IMR-90 (cell line): ENCODE results near the gene SESN1. TPM values are rescaled to one million over a fixed set of nuclear protein-coding genes. Genes with fewer than 3 reads are reported as not detected.

Experiments used
- ATAC-seq: fragments of 200-7000 bp; cut with Tn5 transposase; 2 replicates; pipeline ENCODE4 v1.9.1; 2020; ENCODE audit warnings: low read depth, mild to moderate bottlenecking, moderate library complexity
- BruUV-seq: library from RNA; stranded (reverse); fragments of 400-500 nt; replicated peaks from 2 replicates; lab custom pipeline; 2021; lab: Mats Ljungman, UMichigan
- CTCF ChIA-PET: fragments of 300-600 bp; formaldehyde crosslinking; extraction: SDS; loops from one replicate; lab custom pipeline; 2021; ENCODE audit warnings: antibody characterized with exemption; lab: Yijun Ruan, JAX
- POLR2A ChIA-PET: fragments of 300-600 bp; sonication (Branson Sonifier 250); formaldehyde crosslinking; loops from one replicate; lab custom pipeline; 2022; ENCODE audit warnings: antibody characterized with exemption; ENCODE audit not compliant: unreplicated experiment; lab: Charles Lee
- DNase-seq: peaks from one replicate; pipeline ENCODE4 v3.0.0; 2013
- H2AFZ ChIP-seq: replicated peaks from 2 replicates; pipeline ENCODE3; 2013; ENCODE audit warnings: low read length, mild to moderate bottlenecking; ENCODE audit not compliant: poor library complexity
- H2AK5ac ChIP-seq: 2 replicates; pipeline ENCODE4 v1.6.1; 2013; ENCODE audit warnings: low read depth, low read length, inconsistent platforms
- H2AK9ac ChIP-seq: replicated peaks from 2 replicates; pipeline ENCODE3; 2013; ENCODE audit warnings: mild to moderate bottlenecking, low read depth, low read length, moderate library complexity; ENCODE audit not compliant: poor library complexity
- H2BK120ac ChIP-seq: 2 replicates; pipeline ENCODE4 v1.6.1; 2013; ENCODE audit warnings: low read depth, low read length, inconsistent platforms
- H2BK15ac ChIP-seq: 3 replicates; pipeline ENCODE4 v1.6.1; 2013; ENCODE audit warnings: low read depth, low read length, inconsistent platforms
- H2BK20ac ChIP-seq: 2 replicates; pipeline ENCODE4 v1.6.1; 2013; ENCODE audit warnings: low read depth, mild to moderate bottlenecking, inconsistent platforms, low read length, moderate library complexity
- H2BK5ac ChIP-seq: 2 replicates; pipeline ENCODE4 v1.6.1; 2013; ENCODE audit warnings: mild to moderate bottlenecking, low read depth, low read length, inconsistent platforms; ENCODE audit not compliant: poor library complexity, severe bottlenecking
- H3K14ac ChIP-seq: replicated peaks from 2 replicates; pipeline ENCODE4 v1.6.1; 2013; ENCODE audit warnings: low read depth, low read length, inconsistent platforms
- H3K18ac ChIP-seq: 2 replicates; pipeline ENCODE4 v1.6.1; 2013; ENCODE audit warnings: low read depth, low read length, control low read depth
- H3K23ac ChIP-seq: 2 replicates; pipeline ENCODE4 v1.6.1; 2013; ENCODE audit warnings: low read depth, low read length, inconsistent platforms
- H3K27ac ChIP-seq: 2 replicates; pipeline ENCODE4 v1.5.1; 2013; ENCODE audit warnings: mild to moderate bottlenecking, control low read depth, low read length; ENCODE audit not compliant: insufficient read depth
- H3K27me3 ChIP-seq: 2 replicates; pipeline ENCODE4 v1.6.1; 2013; ENCODE audit warnings: low read length; ENCODE audit not compliant: control insufficient read depth, insufficient read depth
- H3K36me3 ChIP-seq: 2 replicates; pipeline ENCODE4 v1.6.1; 2013; ENCODE audit warnings: low read length, mixed read lengths; ENCODE audit not compliant: control insufficient read depth, insufficient read depth
- H3K4ac ChIP-seq: 2 replicates; pipeline ENCODE4 v1.6.1; 2013; ENCODE audit warnings: low read depth, low read length, inconsistent platforms
- H3K4me1 ChIP-seq: 2 replicates; pipeline ENCODE4 v1.6.1; 2013; ENCODE audit warnings: low read length, mixed read lengths; ENCODE audit not compliant: control insufficient read depth, insufficient read depth
- H3K4me2 ChIP-seq: 2 replicates; pipeline ENCODE4 v1.6.1; 2013; ENCODE audit warnings: low read depth, mild to moderate bottlenecking, control low read depth, low read length, moderate library complexity
- H3K4me3 ChIP-seq: 2 replicates; pipeline ENCODE4 v1.5.1; 2013; ENCODE audit warnings: low read depth, mild to moderate bottlenecking, control low read depth, low read length, moderate library complexity; ENCODE audit not compliant: insufficient read depth
- H3K56ac ChIP-seq: 2 replicates; pipeline ENCODE4 v1.6.1; 2013; ENCODE audit warnings: low read length, inconsistent platforms; ENCODE audit not compliant: insufficient read depth; ENCODE audit errors: extremely low read depth
- H3K79me1 ChIP-seq, 2 experiments: 2 replicates each; pipeline ENCODE4 v1.6.1; 2013; ENCODE audit warnings: low read length in 2 of 2, inconsistent platforms in 1 of 2, low read depth in 1 of 2
- H3K9ac ChIP-seq: 2 replicates; pipeline ENCODE4 v1.6.1; 2013; ENCODE audit warnings: low read depth, low read length, control low read depth
- H3K9me1 ChIP-seq: 2 replicates; pipeline ENCODE4 v1.6.1; 2013; ENCODE audit warnings: low read length, inconsistent platforms; ENCODE audit not compliant: insufficient read depth
- H3K9me3 ChIP-seq: 2 replicates; pipeline ENCODE4 v1.6.1; 2013; ENCODE audit warnings: low read length; ENCODE audit not compliant: control insufficient read depth, insufficient read depth
- H4K20me1 ChIP-seq: 2 replicates; pipeline ENCODE4 v1.6.1; 2013; ENCODE audit warnings: low read length, inconsistent platforms; ENCODE audit not compliant: insufficient read depth
- H4K5ac ChIP-seq: 2 replicates; pipeline ENCODE4 v1.6.1; 2013; ENCODE audit warnings: mild to moderate bottlenecking, low read depth, low read length, control low read depth
- H4K8ac ChIP-seq, 2 experiments: 2 replicates each; pipeline ENCODE4 v1.6.1; 2013; ENCODE audit warnings: low read depth in 2 of 2, low read length in 2 of 2, control low read depth in 1 of 2, inconsistent platforms in 1 of 2
- H4K91ac ChIP-seq: 2 replicates; pipeline ENCODE4 v1.6.1; 2013; ENCODE audit warnings: low read depth, low read length, inconsistent platforms; ENCODE audit not compliant: insufficient read depth
- BHLHE40 ChIP-seq: fragments of 150-350 bp; IDR thresholded peaks from 2 replicates; pipeline ENCODE4 v1.6.1; 2016; ENCODE audit warnings: mild to moderate bottlenecking, low read depth, low read length
- CEBPB ChIP-seq: IDR thresholded peaks from 2 replicates; pipeline ENCODE4 v1.6.1; 2012; ENCODE audit warnings: low read depth, low read length, improper control_type of control experiment
- CHD1 ChIP-seq: IDR thresholded peaks from 2 replicates; pipeline ENCODE4 v1.6.1; 2012; ENCODE audit warnings: low read depth, low read length, improper control_type of control experiment
- ELK1 ChIP-seq: fragments of 150-350 bp; IDR thresholded peaks from 2 replicates; pipeline ENCODE4 v1.6.1; 2016; ENCODE audit warnings: low read depth, mild to moderate bottlenecking, low read length, moderate library complexity, borderline replicate concordance
- FOS ChIP-seq: fragments of 150-350 bp; IDR thresholded peaks from 2 replicates; pipeline ENCODE4 v1.6.1; 2016; ENCODE audit warnings: low read depth, low read length
- MAFK ChIP-seq: IDR thresholded peaks from 2 replicates; pipeline ENCODE4 v1.6.1; 2012; ENCODE audit warnings: low read depth, low read length, improper control_type of control experiment
- MAZ ChIP-seq: IDR thresholded peaks from 2 replicates; pipeline ENCODE4 v1.6.1; 2012; ENCODE audit warnings: low read depth, mild to moderate bottlenecking, low read length, improper control_type of control experiment, moderate library complexity, borderline replicate concordance
- MXI1 ChIP-seq: IDR thresholded peaks from 2 replicates; pipeline ENCODE4 v1.6.1; 2012; ENCODE audit warnings: low read depth, mild to moderate bottlenecking, low read length, moderate library complexity, borderline replicate concordance
- NFE2L2 ChIP-seq: fragments of 150-350 bp; IDR thresholded peaks from 2 replicates; pipeline ENCODE4 v1.6.1; 2016; ENCODE audit warnings: low read depth, mild to moderate bottlenecking, low read length
- POLR2A ChIP-seq: IDR thresholded peaks from 2 replicates; pipeline ENCODE4 v1.6.1; 2012; ENCODE audit warnings: mild to moderate bottlenecking, low read depth, low read length
- RAD21 ChIP-seq: IDR thresholded peaks from 2 replicates; pipeline ENCODE4 v1.6.1; 2012; ENCODE audit warnings: low read length, improper control_type of control experiment
- RCOR1 ChIP-seq: IDR thresholded peaks from 2 replicates; pipeline ENCODE4 v1.6.1; 2012; ENCODE audit warnings: mild to moderate bottlenecking, low read length, improper control_type of control experiment; ENCODE audit not compliant: insufficient replicate concordance
- RFX5 ChIP-seq: IDR thresholded peaks from 2 replicates; pipeline ENCODE4 v1.8.0; 2012; ENCODE audit warnings: low read depth, mild to moderate bottlenecking, low read length, moderate library complexity
- SMC3 ChIP-seq: fragments of 150-350 bp; IDR thresholded peaks from 2 replicates; pipeline ENCODE4 v1.6.1; 2016; ENCODE audit warnings: low read depth, mild to moderate bottlenecking, antibody characterized with exemption, low read length, moderate library complexity
- USF2 ChIP-seq: fragments of 150-350 bp; IDR thresholded peaks from 2 replicates; pipeline ENCODE4 v1.6.1; 2017; ENCODE audit warnings: mild to moderate bottlenecking, antibody characterized with exemption, low read length, low read depth
- WGBS, 2 experiments: methylation state at CpG; one replicate each; pipeline versions ENCODE4 v1.1.5 to v1.1.7; 2013; ENCODE audit warnings: missing lambda C conversion rate in 2 of 2; ENCODE audit not compliant: insufficient read length in 1 of 2; ENCODE audit errors: extremely low coverage in 2 of 2; 5-methylcytosine and 5-hydroxymethylcytosine counted together
- dilution Hi-C: fragments of 300-500 bp; cut with HindIII; formaldehyde crosslinking; loops from one replicate; pipeline ENCODE4 v1.14.3; 2018; ENCODE audit warnings: low sequenced_read_pairs; ENCODE audit not compliant: unreplicated experiment
- in situ Hi-C: fragments of 300-500 bp; cut with MboI; formaldehyde crosslinking; loops from 3 replicates; pipeline ENCODE4 v1.14.3; 2019; ENCODE audit warnings: low sequenced_read_pairs, inconsistent platforms, mixed read lengths
- intact Hi-C: fragments of 100-400 bp; cut with micrococcal nuclease; formaldehyde crosslinking; loops from 2 replicates; pipeline ENCODE4 v1.10.0; 2022
- polyA plus RNA-seq, 3 experiments: library from polyadenylated mRNA; depleted of rRNA; stranded (reverse); fragments of >200 nt; gene quantifications; 2 replicates each; pipeline ENCODE4 v1.2.3, GENCODE V29; 2012; ENCODE audit warnings: low replicate concordance in 1 of 3
- total RNA-seq: library from RNA; depleted of rRNA; stranded (reverse); fragments of >200 nt; gene quantifications from 2 replicates; pipeline ENCODE4 v1.2.3, GENCODE V29; 2012
- TF ChIP-seq, protein P1 (sequence below): conservative IDR thresholded peaks from 2 replicates; pipeline ENCODE4 v1.5.1; 2012; ENCODE audit warnings: mild to moderate bottlenecking, low read depth, low read length, improper control_type of control experiment

Gene SESN1
- total and polyA plus RNA-seq, 2 of the 4 experiments (the other 2 are of a cell fraction) = 9.7 to 16.7 TPM

DNA sequence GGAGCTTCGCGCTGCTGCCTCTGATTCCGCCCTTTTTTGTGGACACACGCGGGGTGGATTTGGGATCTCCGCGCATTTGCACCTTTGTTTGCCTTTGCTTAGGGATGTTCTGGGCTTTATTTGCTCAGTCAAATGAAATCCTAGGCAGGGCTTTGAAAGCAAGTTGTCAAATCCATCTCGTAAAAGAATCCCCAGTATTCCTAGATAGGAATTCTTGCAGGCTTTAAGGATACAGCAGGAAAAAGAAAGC is 1.1 kb upstream of the SESN1 start:
- Histone ChIP-seq H2AFZ (peak overlapping the region; percentile 95), H3K4me1 (peaks cover 3% of the 10 kb centered on the region; the same call in 1 of the 2 replicates), H2BK5ac (peak overlapping the region; percentile 63), H4K20me1 (peaks cover 7% of the 10 kb centered on the region; the same call in 1 of the 2 replicates), H3K9ac (peak overlapping the region; percentile 83), H3K27me3 (no peaks in the 10 kb centered on the region), H2BK20ac (no peak overlapping the region), H2AK9ac (peak overlapping the region; percentile 47), H3K4me2 (peak overlapping the region; percentile 72), H3K4ac (peak overlapping the region; percentile 84), H2BK15ac (peak overlapping the region; percentile 5; the same call in 1 of the 3 replicates), H3K9me1 (peaks cover 5% of the 10 kb centered on the region; the same call in 1 of the 2 replicates), H4K5ac (peak overlapping the region; percentile 24; the same call in 1 of the 2 replicates), H4K91ac (peak overlapping the region; percentile 72), H3K56ac (peak overlapping the region; percentile 83; the same call in 1 of the 2 replicates), H3K18ac (0 out of 2 replicates have a peak overlapping the region, but pooled peaks have one; percentile 21), H3K79me1 (peaks cover 33 to 63% of the 10 kb centered on the region in 2 experiments), H3K36me3 (no peaks in the 10 kb centered on the region), H3K27ac (peak overlapping the region; percentile 78), H3K4me3 (peak overlapping the region; percentile 76), H2BK120ac (peak overlapping the region; percentile 42; the same call in 1 of the 2 replicates), H4K8ac (peak overlapping the region; percentile 82 to 90; a peak in 3 of 4 replicates), H3K9me3 (no peaks in the 10 kb centered on the region), H3K23ac (peak overlapping the region; percentile 70), H2AK5ac (peak overlapping the region; percentile 62; the same call in 1 of the 2 replicates), H3K14ac (peak overlapping the region; percentile 72)
- DNase-seq (no peak), ATAC-seq (no peak)
- ChIA-PET POLR2A (no interaction called here), CTCF (no interaction called here)
- TF ChIP-seq SMC3 (no peak), CEBPB (no peak), ELK1 (no peak), USF2 (no peak), MXI1 (no peak), MAZ (no peak), FOS (no peak), POLR2A (no peak), RAD21 (no peak), RCOR1 (no peak), MAFK (no peak), CHD1 (no peak), BHLHE40 (no peak), RFX5 (no peak), NFE2L2 (no peak)
- TF ChIP-seq, protein P1, sequence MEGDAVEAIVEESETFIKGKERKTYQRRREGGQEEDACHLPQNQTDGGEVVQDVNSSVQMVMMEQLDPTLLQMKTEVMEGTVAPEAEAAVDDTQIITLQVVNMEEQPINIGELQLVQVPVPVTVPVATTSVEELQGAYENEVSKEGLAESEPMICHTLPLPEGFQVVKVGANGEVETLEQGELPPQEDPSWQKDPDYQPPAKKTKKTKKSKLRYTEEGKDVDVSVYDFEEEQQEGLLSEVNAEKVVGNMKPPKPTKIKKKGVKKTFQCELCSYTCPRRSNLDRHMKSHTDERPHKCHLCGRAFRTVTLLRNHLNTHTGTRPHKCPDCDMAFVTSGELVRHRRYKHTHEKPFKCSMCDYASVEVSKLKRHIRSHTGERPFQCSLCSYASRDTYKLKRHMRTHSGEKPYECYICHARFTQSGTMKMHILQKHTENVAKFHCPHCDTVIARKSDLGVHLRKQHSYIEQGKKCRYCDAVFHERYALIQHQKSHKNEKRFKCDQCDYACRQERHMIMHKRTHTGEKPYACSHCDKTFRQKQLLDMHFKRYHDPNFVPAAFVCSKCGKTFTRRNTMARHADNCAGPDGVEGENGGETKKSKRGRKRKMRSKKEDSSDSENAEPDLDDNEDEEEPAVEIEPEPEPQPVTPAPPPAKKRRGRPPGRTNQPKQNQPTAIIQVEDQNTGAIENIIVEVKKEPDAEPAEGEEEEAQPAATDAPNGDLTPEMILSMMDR = no peak
- intact Hi-C loops (loop anchor here (1.0 kb wide), 2 partner anchors 287 to 535 kb away; partner anchors contain the start of genes CD164 and FOXO3), dilution Hi-C loops (no loop called here), in situ Hi-C loops (no loop called here)
- WGBS, 2 experiments = 2% methylated on average over 7 of the region's 8 CpGs; no CpG with 5 or more reads in 1 of the 2 experiments
- BruUV-seq = no TSS peak
